HepG2 (cell line): ENCODE results near the gene CTU2. TPM values are rescaled to one million over a fixed set of nuclear protein-coding genes. Genes with fewer than 3 reads are reported as not detected.
A peak's percentile ranks its signal among the peaks of the same experiment; 100 is the strongest.

Source experiments
- ATAC-seq: fragments of 200-7000 bp; cut with Tn5 transposase; 3 replicates; pipeline ENCODE4 v1.9.1; 2020; ENCODE audit warnings: mild to moderate bottlenecking, moderate library complexity
- BruUV-seq: library from RNA; stranded (reverse); fragments of 400-500 nt; replicated peaks from 2 replicates; lab custom pipeline; 2021; lab: Mats Ljungman, UMichigan
- CTCF ChIA-PET: fragments of 300-600 bp; formaldehyde crosslinking; extraction: SDS; loops from one replicate; lab custom pipeline; 2021; ENCODE audit warnings: low total read pairs, inconsistent platforms, low intra/inter-chr PET ratio; lab: Yijun Ruan, JAX
- POLR2A ChIA-PET: fragments of 350-600 bp; sonication (Branson Sonifier 250); formaldehyde crosslinking; loops from one replicate; lab custom pipeline; 2020; ENCODE audit warnings: antibody characterized with exemption, inconsistent platforms; lab: Yijun Ruan, JAX
- DNase-seq: peaks from one replicate; pipeline ENCODE4 v3.0.0-alpha.2; 2015; ENCODE audit warnings: low spot score
- FAIRE-seq: peaks from 3 replicates; lab custom pipeline; 2011; peaks lifted over from hg19 to GRCh38; lab: Jason Lieb, UNC
- H2AFZ ChIP-seq: one replicate; pipeline ENCODE4 v1.6.1; 2011; ENCODE audit warnings: low read length, inconsistent platforms
- H3K27ac ChIP-seq: fragments of 300-600 bp; 3 replicates; pipeline ENCODE4 v1.8.0; 2011; ENCODE audit warnings: mixed run types, mild to moderate bottlenecking, mixed read lengths, low read length, inconsistent platforms; ENCODE audit not compliant: insufficient read depth; ENCODE audit errors: extremely low read length
- H3K27me3 ChIP-seq, 2 experiments: fragments of 200-600 bp in 1 of 2; 2 replicates in 1 of 2; 3 replicates in 1 of 2; pipeline versions ENCODE4 v1.6.0 to v1.8.0; 2011; ENCODE audit warnings: low read length in 2 of 2, mild to moderate bottlenecking in 2 of 2, moderate library complexity in 2 of 2, inconsistent platforms in 1 of 2; ENCODE audit not compliant: insufficient read depth in 2 of 2, control insufficient read depth in 1 of 2
- H3K36me3 ChIP-seq, 2 experiments: fragments of 200-600 bp in 1 of 2; replicated peaks in 1 of 2; 2 replicates in 1 of 2; 3 replicates in 1 of 2; pipeline versions ENCODE4 v1.5.1 to v1.8.0; 2011; ENCODE audit warnings: low read length in 2 of 2, inconsistent platforms in 1 of 2; ENCODE audit not compliant: insufficient read depth in 2 of 2, control insufficient read depth in 1 of 2
- H3K4me1 ChIP-seq: 2 replicates; pipeline ENCODE4 v1.5.1; 2012; ENCODE audit warnings: low read length, inconsistent platforms; ENCODE audit not compliant: insufficient read depth
- H3K4me2 ChIP-seq: 2 replicates; pipeline ENCODE4 v1.6.0; 2011; ENCODE audit warnings: low read depth, low read length, inconsistent platforms
- H3K4me3 ChIP-seq, 3 experiments: fragments of 200-600 bp in 1 of 3; sonication (generic), shearing (Covaris generic) in 1 of 3; replicated peaks in 1 of 3; 2 replicates each; pipeline ENCODE4 v1.5.1; 2011 to 2016; ENCODE audit warnings: low read length in 3 of 3, inconsistent platforms in 2 of 3, low read depth in 2 of 3, mild to moderate bottlenecking in 2 of 3, control low read depth in 1 of 3, mixed read lengths in 1 of 3; ENCODE audit not compliant: insufficient read depth in 1 of 3
- H3K79me2 ChIP-seq: one replicate; pipeline ENCODE4 v1.6.1; 2011; ENCODE audit warnings: low read length, inconsistent platforms; ENCODE audit not compliant: insufficient read depth
- H3K9ac ChIP-seq: 2 replicates; pipeline ENCODE4 v1.6.0; 2011; ENCODE audit warnings: mild to moderate bottlenecking, low read depth, low read length, inconsistent platforms; ENCODE audit not compliant: insufficient read depth
- H3K9me3 ChIP-seq: 2 replicates; pipeline ENCODE4 v1.5.1; 2012; ENCODE audit warnings: mild to moderate bottlenecking, low read length
- H4K20me1 ChIP-seq: 2 replicates; pipeline ENCODE4 v1.6.0; 2011; ENCODE audit warnings: inconsistent platforms, mild to moderate bottlenecking, low read length, moderate library complexity; ENCODE audit not compliant: insufficient read depth
- AGO2 ChIP-seq: fragments of 200-400 bp; formaldehyde crosslinking; optimal IDR thresholded peaks from 2 replicates; pipeline ENCODE3; 2017; ENCODE audit warnings: mild to moderate bottlenecking, low read depth, low read length, moderate library complexity
- MIER2 ChIP-seq: IDR thresholded peaks from 2 replicates; pipeline ENCODE4 v1.6.1; 2016; ENCODE audit warnings: missing biosample characterization, missing genetic modification reagents
- RAD21 ChIP-seq: fragments of 450-650 bp; formaldehyde crosslinking; IDR thresholded peaks from 2 replicates; pipeline ENCODE4 v1.5.0; 2020; ENCODE audit warnings: mild to moderate bottlenecking
- SATB2 ChIP-seq: sonication (generic); formaldehyde crosslinking; IDR thresholded peaks from 2 replicates; pipeline ENCODE4 v1.5.0; 2020; ENCODE audit warnings: missing genetic modification reagents
- ZNF34 ChIP-seq: sonication (generic); formaldehyde crosslinking; IDR thresholded peaks from 2 replicates; pipeline ENCODE4 v1.4.0; 2020; ENCODE audit warnings: mild to moderate bottlenecking, missing genetic modification reagents, borderline replicate concordance
- ZNF530 ChIP-seq: sonication (generic); formaldehyde crosslinking; IDR thresholded peaks from 2 replicates; pipeline ENCODE4 v1.5.0; 2020; ENCODE audit warnings: low read depth, mild to moderate bottlenecking, missing genetic modification reagents
- WGBS: methylation state at CpG from one replicate; pipeline ENCODE4 v1.1.6; 2017; ENCODE audit warnings: low lambda C conversion rate; 5-methylcytosine and 5-hydroxymethylcytosine counted together
- in situ Hi-C: cut with HindIII; loops from 2 replicates; pipeline ENCODE4 v1.10.0; 2017; ENCODE audit warnings: low pct_unique_long_range_greater_than_20kb; ENCODE audit not compliant: extremely low pct_ligation_motif_present
- intact Hi-C: fragments of 100-400 bp; cut with micrococcal nuclease; formaldehyde crosslinking; loops from one replicate; pipeline ENCODE4 v1.10.0; 2022; ENCODE audit not compliant: unreplicated experiment
- polyA plus RNA-seq, 8 experiments: library from polyadenylated mRNA; depleted of rRNA in 3 of 8; stranded (reverse) in 7 of 8; unstranded in 1 of 8; fragments of >200 nt; fragmentation: Illumina TruSeq in 4 of 8; extraction: Trizol in 4 of 8; gene quantifications; 2 replicates each; pipeline versions ENCODE4 v1.2.1 to v1.2.3, GENCODE V29; 2011 to 2016; ENCODE audit warnings: low read depth in 4 of 8, missing spikeins in 1 of 8, mixed read lengths in 1 of 8; ENCODE audit not compliant: insufficient read depth in 1 of 8
- total RNA-seq, 5 experiments: library from RNA; depleted of rRNA; stranded (reverse); fragments of >200 nt; fragmentation: Illumina TruSeq; extraction: Trizol; gene quantifications; 2 replicates each; pipeline ENCODE4 v1.2.3, GENCODE V29; 2016; ENCODE audit warnings: low read depth in 1 of 5

CTU2 gene
- total and polyA plus RNA-seq, 2 of the 13 experiments (the other 11 are each of a cell fraction or from before 2014, with no cell fraction given), result 13.3 to 21.9 TPM

DNA sequence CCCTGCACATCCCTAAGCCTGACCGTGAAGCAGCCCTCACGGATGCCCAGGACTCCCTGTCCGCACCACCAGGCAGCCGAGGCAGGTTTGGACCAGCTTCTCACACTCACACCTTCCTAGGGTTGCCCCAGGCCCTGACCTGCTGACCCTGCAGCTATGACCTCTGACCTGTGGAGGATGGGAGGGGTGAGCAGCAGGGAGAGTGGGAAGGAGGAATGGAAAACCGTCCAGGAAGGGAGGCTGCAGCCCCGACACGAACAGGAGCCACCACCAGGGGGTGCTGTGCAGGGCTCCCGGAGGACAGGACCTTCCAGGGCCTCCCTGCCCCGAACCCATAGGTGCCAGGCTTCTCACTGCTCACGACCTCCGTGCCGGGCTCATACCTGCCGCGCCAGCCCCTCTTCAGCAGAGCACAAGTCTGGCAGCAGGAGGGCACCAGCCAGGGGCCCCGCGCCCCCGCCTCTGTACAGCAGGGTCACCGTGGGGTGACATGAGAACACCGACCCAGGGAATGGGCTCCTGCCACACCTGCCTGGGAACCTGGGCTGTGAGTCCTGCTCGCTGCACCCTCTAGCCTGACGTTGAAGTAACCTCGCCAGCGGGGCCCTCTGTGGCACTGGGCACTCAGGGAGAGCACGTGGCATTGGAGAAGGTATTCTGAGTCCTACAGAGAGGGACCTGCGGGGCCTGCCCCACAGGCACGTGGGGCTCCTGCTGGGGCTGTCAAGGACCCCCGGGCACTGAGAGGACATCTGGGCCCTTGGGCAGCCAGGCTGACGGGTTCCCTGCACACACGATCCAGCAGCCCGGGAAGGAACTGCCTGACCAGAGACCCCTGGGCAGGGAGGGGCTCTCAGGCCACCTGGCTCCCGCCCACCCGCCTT, 37.6 kb downstream of the CTU2 start (continued):
- 0 out of 2 replicates have a peak, but pooled peaks have one; percentile 45 for TF ChIP-seq ZNF34
- TF ChIP-seq RAD21 (CRISPR knock-in tag), result peak; percentile 84
- TF ChIP-seq MIER2, result no peak

DNA sequence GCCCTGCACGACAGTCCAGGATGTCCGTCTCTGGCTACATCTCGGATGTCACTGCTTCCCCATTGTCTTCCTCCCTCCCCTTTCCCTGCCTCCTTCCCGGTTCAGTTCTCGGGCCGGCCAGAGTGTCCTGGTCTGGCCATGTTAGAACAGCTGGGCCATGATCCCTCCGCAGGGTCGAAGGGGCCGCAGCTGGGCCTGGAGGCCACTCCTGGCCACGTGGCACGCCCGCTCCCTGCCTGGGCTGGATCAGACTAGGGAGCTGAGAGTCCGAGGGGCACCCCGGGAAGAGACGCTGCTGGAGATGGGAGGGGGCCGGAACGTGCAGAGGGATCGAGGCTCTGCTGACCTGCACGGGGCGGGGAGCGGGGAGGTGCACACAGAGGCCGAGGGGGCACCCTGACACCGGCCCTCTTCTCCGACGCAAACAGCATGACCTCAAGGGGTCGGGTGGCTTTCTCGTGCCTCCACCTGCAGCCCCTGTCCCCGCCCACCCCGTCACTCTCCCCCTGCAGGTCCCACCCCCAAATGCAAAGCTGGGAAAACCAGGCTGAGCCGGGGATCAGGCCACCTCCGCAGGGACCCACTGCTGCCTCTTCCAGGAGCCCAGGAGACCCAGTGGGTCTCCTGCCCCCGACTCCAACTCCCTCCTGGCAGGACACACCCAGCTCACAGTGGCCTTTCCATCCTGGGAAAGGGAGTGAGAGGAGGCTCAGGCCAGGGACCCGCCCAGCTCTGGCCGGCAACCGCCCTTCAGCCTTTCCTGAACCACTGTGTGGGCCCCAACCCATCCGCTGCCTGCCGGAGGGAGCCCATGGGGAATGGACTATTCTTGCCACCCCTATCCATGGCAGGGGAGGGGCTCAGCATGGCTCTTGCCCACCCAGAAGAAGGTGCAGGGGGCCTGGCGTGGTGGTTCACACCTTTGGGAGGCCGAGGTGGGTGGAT, 38.5 kb downstream of the CTU2 start:
- 92% methylated on average over 37 of the region's 39 CpGs for WGBS
- FAIRE-seq (no peak), ATAC-seq (no peak), DNase-seq (no peak)
- no peak overlapping the region for H2AFZ ChIP-seq
- POLR2A ChIA-PET, result no interaction called here
- H3K4me2 ChIP-seq, result no peak overlapping the region
- no peak overlapping the region for H3K9ac ChIP-seq
- BruUV-seq, result no TSS peak
- peaks cover 5% of the 10 kb centered on the region for H4K20me1 ChIP-seq
- no peaks in the 10 kb centered on the region for H3K79me2 ChIP-seq
- no peaks in the 10 kb centered on the region for H3K9me3 ChIP-seq
- H3K4me1 ChIP-seq, result no peaks in the 10 kb centered on the region
- no peak overlapping the region for H3K27ac ChIP-seq
- TF ChIP-seq ZNF530 (CRISPR knock-in tag) (0 out of 2 replicates have a peak, but pooled peaks have one; percentile 2), AGO2 (peak; percentile 5), SATB2 (CRISPR knock-in tag) (no peak)
- H3K4me3 ChIP-seq, result no peak overlapping the region
- H3K36me3 ChIP-seq, result peaks cover 23 to 35% of the 10 kb centered on the region in 2 experiments; a peak in 4 of 5 replicates
- H3K27me3 ChIP-seq, result no peaks in the 10 kb centered on the region; a peak in 1 of 5 replicates
- CTCF ChIA-PET, result interaction anchor here (1.6 to 2.0 kb wide), 2 partner anchors 41 to 422 kb away, joined by 8 to 10 read pairs; partner anchors contain the start of gene PIEZO1
- in situ Hi-C loops (no loop called here), intact Hi-C loops (loop anchor here (5.0 kb wide), 1 partner anchor 422 kb away; no protein-coding TSS in a partner anchor)
